ELR (cell line): ENCODE measurements around the gene NOX3.
"Not testable (repeated sequence)": the region's sequence is repeated elsewhere in the genome, so short reads cannot be mapped to it uniquely, and the experiment has no call there.

Experiments used
- DNase-seq: peaks from one replicate; pipeline ENCODE4 v3.0.0-alpha.2; 2015; ENCODE audit warnings: low read depth

The NOX3 gene, protein sequence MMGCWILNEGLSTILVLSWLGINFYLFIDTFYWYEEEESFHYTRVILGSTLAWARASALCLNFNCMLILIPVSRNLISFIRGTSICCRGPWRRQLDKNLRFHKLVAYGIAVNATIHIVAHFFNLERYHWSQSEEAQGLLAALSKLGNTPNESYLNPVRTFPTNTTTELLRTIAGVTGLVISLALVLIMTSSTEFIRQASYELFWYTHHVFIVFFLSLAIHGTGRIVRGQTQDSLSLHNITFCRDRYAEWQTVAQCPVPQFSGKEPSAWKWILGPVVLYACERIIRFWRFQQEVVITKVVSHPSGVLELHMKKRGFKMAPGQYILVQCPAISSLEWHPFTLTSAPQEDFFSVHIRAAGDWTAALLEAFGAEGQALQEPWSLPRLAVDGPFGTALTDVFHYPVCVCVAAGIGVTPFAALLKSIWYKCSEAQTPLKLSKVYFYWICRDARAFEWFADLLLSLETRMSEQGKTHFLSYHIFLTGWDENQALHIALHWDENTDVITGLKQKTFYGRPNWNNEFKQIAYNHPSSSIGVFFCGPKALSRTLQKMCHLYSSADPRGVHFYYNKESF

DNA sequence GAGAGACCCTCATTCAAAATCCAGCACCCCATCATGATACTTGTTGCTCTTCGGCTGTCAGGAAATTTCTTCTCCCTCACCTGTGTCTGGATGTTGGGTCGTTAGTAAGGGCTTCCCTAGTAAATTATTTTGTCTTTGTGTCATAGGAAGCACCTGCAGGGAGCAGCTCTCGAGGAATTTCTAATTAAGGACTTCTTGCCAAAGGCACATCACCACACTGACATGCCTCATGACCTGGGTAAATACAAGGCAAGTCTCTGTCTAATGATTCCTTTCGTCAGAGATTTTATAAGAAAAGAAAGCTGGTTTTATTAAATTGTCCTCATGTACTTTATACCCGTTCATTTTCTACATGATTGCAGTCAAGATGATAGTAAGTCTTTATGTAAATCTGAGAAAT lies at the start of gene NOX3:
TSS of gene NOX3 (minus strand) at position 74 of the 400 bp plus-strand sequence. CDS start at position 35, 39 bp downstream.
- DNase-seq: no peak

DNA sequence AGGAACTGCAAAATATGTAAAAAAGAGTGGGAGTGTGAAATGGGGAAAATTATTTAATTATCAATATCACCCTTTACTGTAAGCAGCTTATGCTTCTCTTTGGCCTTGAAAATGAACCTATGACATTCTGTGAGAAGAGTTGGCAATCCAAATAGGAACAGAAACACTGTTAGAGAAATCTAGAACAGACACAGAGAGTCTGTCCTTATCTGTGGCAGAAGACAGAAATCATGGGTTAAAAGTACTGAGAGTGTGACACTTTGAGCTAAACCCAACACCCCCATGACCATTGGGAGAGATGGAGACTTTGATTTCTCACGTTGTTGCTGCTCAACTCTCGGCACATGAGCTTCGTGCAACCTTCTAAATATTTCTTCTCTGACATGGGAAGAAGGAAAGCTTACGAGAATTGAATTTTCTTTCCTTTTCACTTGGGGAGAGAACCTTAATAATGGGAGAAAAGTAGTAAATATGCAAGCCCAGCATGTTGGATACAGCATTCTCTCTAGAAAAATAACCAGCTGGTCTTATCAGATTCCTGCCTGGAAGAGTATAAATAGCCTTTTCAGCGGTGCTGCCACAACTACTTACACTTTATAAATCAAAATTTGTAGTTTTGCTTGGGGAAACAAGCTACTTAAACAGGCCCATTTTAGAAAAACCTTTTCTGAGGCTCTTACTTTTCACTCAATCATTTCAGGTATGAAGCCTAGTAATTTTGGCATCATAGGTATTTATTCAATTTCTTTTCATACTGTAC lies 49.4 kb upstream of the NOX3 start:
- no peak for DNase-seq

DNA sequence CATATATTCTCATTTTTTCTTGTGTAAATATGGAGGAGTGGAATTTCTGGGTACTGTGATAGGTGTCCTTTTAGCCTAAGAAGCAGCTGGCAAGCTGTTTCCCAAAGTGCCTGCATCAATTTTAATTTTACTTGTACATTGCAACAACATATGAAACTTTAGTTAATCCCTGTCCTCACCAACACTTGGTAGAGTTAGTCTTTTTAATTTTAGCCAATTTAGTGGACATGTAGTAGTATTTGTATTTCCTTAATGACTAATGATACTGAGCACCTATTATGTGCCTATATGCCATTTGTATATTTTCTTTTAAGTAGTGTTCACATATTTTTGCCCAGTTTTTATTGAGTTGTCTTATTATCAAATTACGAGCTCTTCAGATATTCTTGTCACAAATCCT lies 46.8 kb upstream of the NOX3 start:
- DNase-seq: no peak

DNA sequence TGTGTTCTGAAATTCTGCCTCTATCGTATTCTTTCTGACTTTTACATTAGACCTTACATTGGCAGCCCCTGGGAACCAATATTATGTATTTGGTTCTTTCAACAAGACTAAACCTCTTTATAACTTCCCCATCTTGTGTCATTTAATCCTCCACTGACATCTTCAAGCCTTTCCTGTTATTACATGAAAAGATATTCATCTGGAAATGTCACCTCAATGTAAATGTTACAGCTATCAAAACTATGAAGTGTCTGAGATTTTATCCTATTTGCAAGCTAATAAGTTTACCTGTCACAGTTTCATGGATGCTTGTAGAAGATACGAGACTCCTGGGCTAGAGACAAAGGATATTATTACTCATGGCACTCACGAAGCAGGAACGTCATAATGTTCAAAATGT lies 43.9 kb upstream of the NOX3 start:
- no peak for DNase-seq

DNA sequence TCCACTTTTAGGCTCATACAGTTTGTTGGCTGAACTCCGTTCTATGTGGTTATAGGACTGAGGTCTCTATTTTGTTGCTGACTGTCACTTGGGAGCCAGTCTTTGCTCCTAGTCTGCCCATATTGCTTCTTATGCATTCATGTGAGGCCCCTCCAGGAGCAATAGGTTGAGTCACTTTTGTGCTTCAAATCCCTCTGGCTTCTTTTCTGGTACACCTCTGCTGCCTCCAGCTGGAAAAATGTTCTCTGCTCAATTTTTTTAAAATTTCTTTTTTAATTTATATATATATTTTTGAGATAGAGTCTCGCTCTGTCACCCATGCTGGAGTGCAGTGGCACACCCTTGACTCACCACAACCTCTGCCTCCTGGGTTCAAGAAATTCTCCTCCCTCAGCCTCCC lies 42.7 kb upstream of the NOX3 start:
- peak; percentile 72 for DNase-seq

DNA sequence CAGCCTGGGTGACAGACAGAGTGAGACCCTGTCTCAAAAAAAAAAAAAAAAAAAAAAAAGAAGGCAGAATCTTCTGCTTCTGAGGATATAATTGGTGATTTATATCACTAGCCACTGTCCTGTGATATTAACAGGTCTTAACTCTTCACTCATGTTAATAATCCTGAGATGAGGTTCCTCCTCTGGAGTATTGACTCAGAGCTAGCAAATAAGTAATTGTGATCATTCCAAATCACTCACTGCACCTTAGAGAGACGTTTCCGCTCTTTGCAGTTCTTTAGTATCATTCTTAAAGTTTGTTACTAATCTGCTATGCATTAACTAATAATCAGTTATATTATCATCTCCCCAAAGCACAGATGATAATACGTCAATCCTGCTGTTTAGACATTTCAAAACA lies 41.6 kb upstream of the NOX3 start:
- no peak for DNase-seq

DNA sequence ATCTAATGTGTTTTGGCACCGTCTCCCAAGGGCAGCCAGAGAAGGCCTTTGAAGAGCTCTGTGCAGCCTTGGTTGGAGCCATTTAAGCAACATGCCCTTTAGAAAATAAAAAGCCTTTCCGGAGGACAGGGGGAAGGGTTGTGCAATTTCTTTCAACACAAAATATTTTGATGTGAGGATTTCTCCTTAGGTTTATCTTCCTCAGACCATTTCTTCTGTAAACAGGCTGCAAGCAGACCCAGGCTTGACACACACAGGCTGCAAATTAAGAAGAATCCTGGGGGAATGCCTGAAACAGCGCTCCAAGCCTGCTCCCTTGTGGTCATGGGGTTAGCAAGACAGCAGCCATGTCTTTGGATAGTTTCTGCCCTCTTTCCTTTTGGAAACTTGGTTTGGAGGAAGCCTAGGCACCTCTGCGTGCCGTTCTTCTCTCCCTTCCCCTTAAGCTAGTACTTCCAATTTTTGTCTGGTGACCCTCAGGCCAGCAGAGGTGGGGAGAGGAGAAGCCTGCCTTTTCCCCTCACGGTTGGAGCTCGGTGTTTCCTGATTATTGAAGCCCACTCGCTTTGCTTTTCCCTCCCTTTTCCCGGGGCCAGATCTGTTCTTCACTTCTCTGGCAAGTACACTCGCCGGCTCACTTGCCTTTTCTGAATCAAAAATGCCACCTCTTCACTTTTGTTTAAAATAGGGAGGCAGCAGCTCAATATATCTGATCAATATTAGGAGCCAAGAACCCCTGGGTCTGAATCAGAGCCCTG lies 39.6 kb upstream of the NOX3 start:
- peak; percentile 60 for DNase-seq

DNA sequence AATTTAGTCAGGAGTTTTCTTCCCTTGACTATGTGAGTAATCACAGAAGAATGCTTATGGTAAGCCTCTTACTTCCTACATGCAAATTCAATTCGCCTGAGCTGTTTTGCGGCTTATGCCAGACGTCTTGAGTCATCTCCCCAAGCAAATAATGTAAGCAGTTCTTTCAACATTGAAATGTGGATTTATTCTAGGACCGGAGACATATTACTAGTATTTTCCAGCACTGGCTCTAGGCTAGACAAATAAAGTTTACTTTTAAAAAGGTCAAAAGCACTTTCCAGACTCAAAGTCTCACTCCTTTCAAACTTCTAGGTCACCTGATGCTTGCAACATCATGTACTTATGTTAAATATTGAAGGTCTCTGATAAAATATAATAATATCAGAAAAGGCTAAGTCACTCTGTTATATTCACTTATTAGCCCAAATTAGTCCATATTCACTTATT lies 38.1 kb upstream of the NOX3 start:
- DNase-seq: peak; percentile 100

DNA sequence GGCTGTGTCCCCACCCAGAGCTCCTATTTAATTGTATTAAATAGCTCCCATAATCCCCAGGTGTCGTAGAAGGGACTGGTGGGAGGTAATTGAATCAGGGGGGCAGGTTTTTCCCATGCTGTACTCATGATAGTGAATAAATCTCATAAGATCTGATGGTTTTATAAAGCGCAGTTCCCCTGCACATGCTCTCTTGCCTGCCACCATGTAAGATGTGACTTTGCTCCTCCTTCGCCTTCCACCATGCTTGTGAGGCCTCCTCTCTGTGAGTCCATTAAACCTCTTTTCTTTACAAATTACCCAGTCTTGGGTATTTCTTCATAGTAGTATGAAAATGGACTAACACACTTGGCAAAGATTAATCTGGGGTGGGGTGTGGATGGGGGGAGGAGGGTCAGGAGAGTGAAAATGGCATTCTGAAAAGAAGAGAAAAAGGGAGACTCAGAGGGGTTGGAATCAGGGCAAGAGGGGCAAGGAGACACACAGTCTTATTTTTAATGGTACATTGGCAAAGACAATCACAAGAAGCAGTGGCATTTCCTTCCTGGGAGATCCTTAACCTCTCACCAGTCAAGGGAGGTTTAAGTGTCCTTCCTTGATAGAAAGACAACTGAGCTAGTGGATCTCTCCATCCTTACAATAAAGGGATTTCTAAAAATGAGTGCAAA lies 37.5 kb upstream of the NOX3 start:
- no peak for DNase-seq

DNA sequence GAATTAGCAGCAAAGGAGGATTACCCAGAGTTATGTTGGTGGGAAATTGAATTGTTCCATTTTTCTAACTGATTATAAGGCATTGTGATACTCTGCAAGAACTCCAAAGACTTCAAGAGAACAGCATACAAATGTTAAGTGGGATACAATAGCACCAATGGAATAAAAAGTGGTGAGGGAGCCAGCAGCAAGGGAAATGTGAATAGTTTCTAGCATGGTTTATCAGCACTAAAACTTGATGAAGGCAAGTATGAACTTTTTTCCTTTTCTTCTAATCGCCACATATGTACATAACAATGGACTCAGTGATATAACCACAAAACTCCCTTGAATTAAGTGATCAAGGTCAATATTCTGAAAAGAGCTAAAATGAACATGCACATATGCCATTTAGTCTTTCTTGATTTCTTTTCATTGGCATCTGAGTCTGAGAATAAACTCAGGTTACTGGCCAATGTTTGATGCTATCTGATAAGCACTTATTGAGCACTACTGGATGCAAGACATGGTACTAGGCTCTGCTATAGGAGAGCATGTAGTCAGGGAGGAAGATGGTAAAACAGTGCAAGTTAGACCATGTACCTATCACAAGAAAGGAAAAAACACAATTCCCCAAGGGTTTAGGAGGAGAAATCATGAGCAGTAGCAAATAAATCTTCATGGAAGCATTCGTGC lies 36.6 kb upstream of the NOX3 start:
- no peak for DNase-seq

DNA sequence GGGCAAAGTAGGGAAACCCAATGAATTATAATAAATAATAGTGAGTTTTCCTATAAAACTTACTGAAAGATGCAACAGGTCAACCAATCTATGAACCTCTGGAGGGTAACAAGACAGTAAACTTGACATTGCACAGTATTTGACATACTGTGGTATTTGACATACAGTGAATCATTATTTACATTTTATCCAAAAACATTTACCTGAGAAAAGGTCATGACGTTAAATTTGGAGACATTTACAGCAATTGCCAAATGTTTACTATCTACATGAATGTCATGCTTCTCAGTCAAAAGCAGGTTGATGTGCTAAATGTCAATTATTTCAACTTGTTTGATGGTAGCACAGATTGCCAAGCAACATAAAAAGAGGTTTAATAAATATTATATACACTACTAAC lies 35.8 kb upstream of the NOX3 start:
- no peak for DNase-seq

DNA sequence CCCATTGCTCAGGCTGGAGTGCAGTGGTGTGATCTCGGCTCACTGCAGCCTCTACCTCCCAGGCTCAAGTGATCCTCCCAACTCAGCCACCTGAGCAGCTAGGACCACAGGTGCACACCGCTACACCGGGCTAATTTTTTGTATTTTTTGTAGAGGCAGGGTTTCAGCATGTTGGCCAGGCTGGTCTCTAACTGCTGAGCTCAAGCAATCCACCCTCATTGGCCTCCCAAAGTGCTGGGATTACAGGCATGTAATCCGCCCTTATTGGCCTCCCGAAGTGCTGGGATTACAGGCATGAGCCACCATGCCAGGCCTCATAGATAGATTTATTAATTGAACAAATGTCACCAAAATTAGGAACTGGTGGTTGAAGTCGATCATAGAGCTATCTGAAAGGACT lies 32.6 kb upstream of the NOX3 start:
- not testable (repeated sequence) for DNase-seq

DNA sequence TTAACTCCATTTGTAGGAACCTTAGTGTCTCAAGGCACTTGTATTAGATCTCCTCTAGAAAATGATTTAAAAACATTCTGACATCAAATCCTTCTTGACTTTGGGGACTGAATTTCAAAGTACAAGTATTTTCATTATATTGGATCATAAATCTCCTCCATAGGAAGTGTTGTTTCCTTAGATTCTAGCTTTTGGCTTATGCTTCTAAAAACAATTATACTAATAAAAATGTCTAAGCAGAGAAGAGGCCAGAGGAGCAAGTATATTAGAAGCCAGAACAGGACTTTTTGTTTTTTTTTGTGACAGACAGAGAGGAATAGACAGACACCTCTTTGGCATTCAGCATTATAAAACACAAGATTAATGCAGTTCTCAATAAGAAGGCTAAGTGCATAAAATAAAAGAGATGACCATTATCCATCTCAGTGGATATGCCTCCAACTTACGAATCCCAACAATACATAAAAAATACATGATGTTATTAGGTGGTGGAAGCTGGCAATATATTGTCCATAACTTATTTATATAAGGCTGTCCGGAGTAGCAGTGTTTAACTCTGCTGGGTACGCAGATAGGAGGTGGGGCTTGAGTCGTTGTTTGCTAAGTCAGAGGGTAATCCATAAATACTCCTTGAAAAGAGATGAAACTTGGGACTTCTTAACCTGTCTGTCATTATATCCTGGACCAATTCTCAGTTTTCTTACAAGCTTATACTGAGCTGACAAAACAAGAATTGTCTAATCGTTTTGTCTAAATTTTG lies 31.9 kb upstream of the NOX3 start:
- no peak for DNase-seq

DNA sequence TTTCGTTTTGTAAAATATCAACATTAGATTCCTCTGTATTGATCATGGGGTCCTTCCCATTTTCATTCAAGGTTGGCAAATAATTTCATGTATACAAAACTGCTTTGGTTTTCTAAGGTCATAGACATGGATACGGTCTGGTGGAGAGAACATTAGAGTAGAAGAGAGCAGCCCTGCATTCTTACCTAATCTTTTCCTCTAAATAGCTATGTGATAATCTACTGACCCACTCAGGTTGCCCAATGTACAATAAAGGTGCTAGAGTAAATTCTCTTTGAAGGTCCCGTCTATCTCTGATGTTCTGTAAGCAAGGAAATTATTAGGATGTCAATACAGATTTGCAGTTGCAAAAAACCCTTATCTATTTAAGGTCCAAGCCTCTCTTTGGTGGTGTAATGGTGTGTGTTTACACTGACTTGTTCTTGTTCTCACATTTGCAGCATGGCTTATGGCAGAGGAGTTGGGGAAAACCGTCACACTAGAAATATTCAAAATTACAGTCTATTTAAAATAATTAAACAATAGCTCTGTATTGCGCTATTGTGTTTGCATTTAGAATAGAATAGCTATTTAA lies 31.2 kb upstream of the NOX3 start:
- no peak for DNase-seq

DNA sequence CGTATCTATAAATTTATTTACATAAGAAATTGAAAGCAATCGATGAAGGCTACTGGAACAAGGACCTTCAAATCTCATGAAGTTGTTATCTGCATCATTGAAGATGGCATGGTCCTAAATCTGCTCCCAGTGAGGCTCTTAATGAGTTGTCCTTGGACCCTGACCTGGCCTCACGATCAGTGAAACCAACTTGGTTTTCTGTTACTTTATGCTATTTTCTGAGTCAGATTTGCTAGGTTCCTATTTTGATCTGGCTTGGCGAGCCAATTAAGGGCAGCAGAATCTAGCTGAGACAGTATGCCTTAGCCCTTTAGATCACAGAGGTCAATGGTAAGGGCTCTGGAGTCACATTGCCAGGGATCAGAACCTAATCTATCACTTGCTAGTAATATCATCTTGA lies 30.1 kb upstream of the NOX3 start:
- no peak for DNase-seq

DNA sequence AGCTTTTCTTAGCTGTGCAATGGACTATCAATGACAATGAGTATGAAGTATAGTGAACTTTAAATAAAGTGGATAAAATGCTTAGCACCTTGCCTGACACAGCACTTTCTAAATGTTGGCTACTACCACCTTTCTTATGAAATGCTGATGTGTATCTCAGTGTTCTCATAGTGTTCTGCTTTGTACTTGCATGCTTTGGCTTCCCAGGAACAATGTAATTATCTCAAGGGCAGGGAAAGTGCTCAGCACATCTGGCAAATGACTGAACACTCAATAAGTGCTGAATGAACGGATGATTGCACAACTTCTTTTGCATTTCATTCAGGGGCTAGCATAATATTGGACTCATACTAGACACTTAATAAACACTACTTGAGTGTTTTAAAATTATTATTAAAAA lies 28.2 kb upstream of the NOX3 start:
- DNase-seq: no peak

DNA sequence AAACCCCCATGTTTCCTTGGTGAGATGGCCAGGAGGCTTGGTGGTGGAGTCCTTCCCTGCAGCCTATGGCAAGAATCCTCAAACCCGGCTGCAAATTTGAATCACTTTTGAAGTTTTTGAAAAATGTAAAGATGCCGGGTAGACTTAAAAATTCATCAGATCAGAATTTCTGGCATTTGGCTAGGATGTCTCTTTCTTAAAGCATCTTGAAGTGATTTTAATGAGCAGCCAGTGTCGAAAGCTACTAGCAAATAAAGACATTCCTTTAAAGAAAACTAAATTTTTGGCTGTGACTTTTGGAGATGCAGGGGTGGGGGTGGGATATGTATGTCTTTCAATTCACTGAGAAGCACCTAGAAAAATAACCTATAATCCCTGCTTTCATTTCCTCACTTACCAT lies 25.6 kb upstream of the NOX3 start:
- peak; percentile 30 for DNase-seq

DNA sequence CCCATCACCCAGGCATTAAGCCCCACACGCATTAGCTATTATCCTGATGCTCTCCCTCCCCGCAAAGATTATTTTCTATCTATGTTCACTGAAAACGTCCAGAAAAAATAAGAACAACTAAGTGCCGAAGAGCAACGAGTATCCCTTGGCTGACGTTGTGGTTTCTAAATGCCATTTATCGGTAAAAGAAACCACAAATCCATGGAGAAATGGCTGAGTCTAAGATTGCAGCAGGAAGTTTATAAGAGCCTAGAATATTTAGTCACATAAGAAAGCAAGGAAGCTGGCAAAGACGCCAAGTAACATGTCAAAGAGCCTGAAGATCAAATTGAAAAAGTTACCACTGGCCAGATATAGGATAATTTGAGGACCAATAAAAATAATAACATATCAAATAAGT lies 18.1 kb upstream of the NOX3 start:
- no peak for DNase-seq

DNA sequence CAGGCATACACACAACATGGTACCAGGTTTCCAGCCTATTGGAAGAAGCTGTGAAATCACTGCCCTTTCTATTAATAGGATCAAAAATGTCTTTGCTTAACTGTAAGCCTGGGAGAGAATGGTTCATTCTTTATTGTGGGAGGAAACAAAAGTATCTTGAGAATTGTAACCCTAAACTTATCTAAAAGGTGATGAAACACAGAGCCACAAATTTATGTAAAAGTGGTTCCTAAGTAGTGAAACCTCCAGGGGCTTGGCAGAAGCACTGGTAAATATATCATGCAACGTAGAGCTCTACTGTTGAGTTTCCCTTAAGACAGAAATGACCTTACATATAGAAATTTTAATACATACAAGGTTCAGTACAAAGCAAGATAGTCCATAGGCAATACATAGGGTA lies 17.2 kb upstream of the NOX3 start:
- DNase-seq: no peak

DNA sequence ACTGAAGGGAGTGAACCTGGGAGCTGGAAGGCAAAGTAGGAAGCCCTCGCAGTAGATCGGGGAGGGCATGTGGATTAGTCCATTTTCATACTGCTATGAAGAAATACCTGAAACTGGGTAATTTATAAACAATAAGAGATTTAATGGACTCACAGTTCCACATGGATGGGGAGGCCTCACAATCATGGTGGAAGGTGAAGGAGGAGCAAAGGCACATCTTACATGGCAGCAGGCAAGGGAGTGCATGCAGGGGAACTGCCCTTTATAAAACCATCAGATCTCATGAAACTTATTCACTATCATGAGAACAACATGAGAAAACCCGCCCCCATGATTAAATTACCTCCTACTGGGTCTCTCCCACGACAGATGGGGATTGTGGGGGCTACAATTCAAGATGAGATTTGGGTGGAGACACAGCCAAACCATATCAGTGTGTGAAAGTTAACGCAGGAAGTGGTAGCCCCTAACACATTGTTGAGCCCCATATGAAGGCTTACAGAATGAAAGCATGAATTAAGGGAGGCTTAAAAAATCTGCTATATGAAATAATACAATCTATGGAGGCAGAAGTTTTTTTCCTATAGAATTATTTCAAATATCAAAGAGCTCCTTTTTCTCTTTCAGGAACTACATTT lies 15.5 kb upstream of the NOX3 start:
- not testable (repeated sequence) for DNase-seq
